KMS-11 (cell line): ENCODE results near the gene SMCHD1.
A peak's percentile ranks its signal among the peaks of the same experiment; 100 is the strongest.
"Not testable (repeated sequence)": the region's sequence is repeated elsewhere in the genome, so short reads cannot be mapped to it uniquely, and the experiment has no call there.

Source experiments
- H2AFZ ChIP-seq: fragments of 200-600 bp; sonication (generic); 2 replicates; pipeline ENCODE4 v1.6.1; 2016; ENCODE audit warnings: antibody characterized with exemption, mixed run types, low read depth
- H3K27ac ChIP-seq: fragments of 200-600 bp; sonication (generic); 2 replicates; pipeline ENCODE4 v1.6.1; 2016; ENCODE audit warnings: mild to moderate bottlenecking, mixed run types
- H3K27me3 ChIP-seq: fragments of 200-600 bp; sonication (generic); 2 replicates; pipeline ENCODE4 v1.6.1; 2017; ENCODE audit warnings: mild to moderate bottlenecking, low read depth, mixed run types, moderate library complexity; ENCODE audit not compliant: insufficient read depth
- H3K36me3 ChIP-seq: fragments of 200-600 bp; sonication (generic); 2 replicates; pipeline ENCODE4 v1.6.1; 2017; ENCODE audit warnings: mild to moderate bottlenecking, mixed run types; ENCODE audit not compliant: insufficient read depth
- H3K4me1 ChIP-seq: fragments of 200-600 bp; sonication (generic); 2 replicates; pipeline ENCODE4 v1.6.1; 2016; ENCODE audit warnings: mild to moderate bottlenecking, low read depth, mixed run types; ENCODE audit not compliant: poor library complexity, severe bottlenecking
- H3K4me2 ChIP-seq: fragments of 200-600 bp; sonication (generic); 2 replicates; pipeline ENCODE4 v1.7.0; 2016; ENCODE audit warnings: mild to moderate bottlenecking, mixed run types
- H3K4me3 ChIP-seq: fragments of 200-600 bp; sonication (generic); IDR thresholded peaks from 2 replicates; pipeline ENCODE4 v1.6.1; 2017; ENCODE audit warnings: low read depth, low read length, mixed read lengths; ENCODE audit not compliant: insufficient read depth
- H3K79me2 ChIP-seq: fragments of 200-600 bp; sonication (generic); 2 replicates; pipeline ENCODE4 v1.6.1; 2016; ENCODE audit warnings: low read depth, mixed run types; ENCODE audit not compliant: insufficient read depth
- H3K9ac ChIP-seq: fragments of 200-600 bp; sonication (generic); 2 replicates; pipeline ENCODE4 v1.6.1; 2016; ENCODE audit warnings: mild to moderate bottlenecking, mixed run types
- H4K20me1 ChIP-seq: fragments of 200-600 bp; sonication (generic); 2 replicates; pipeline ENCODE4 v1.6.1; 2016; ENCODE audit warnings: mild to moderate bottlenecking, mixed run types; ENCODE audit not compliant: insufficient read depth
- TF ChIP-seq, protein P1 (sequence below): fragments of 200-600 bp; sonication (generic); conservative IDR thresholded peaks from 2 replicates; pipeline ENCODE4 v1.6.1; 2017; ENCODE audit warnings: low read depth, mild to moderate bottlenecking, antibody characterized with exemption, low read length, moderate library complexity, mixed read lengths

The SMCHD1 gene

DNA sequence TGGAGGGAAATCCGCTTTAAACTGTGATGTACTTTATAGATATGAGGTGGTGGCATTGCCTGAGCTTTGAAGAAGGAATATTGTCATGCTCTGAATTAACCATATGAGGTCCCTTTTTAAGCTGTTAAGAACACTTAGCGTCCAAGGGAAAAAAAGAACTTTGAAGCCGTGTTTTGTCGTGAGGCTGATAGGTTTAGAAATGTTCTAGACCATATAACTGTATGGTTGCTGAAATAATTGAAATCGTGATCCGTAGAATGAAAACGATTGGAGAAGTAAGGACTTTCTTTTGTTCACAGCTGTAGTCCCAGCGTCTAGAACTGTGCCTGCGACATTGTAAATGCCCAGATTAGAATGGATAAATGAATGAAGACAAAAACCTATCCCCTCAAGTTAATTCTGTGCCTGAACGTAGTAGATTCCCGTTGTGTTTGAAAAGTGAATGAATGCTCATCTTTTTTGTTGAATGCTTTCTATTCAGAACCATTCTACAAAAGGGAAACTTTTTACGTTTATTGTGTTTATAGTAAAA, 1.5 kb downstream of the SMCHD1 start:
- Histone ChIP-seq H3K79me2 (peaks cover 58% of the 10 kb centered on the region), H4K20me1 (peaks cover 16% of the 10 kb centered on the region), H3K4me3 (peak overlapping the region; percentile 22), H3K4me1 (peaks cover 34% of the 10 kb centered on the region), H3K27ac (peak overlapping the region; percentile 89; the same call in 1 of the 2 replicates), H3K4me2 (peak overlapping the region; percentile 94), H3K36me3 (no peaks in the 10 kb centered on the region; the same call in 1 of the 2 replicates), H3K27me3 (no peaks in the 10 kb centered on the region), H2AFZ (no peak overlapping the region; the same call in 1 of the 2 replicates), H3K9ac (peak overlapping the region; percentile 96)
- TF ChIP-seq, protein P1, sequence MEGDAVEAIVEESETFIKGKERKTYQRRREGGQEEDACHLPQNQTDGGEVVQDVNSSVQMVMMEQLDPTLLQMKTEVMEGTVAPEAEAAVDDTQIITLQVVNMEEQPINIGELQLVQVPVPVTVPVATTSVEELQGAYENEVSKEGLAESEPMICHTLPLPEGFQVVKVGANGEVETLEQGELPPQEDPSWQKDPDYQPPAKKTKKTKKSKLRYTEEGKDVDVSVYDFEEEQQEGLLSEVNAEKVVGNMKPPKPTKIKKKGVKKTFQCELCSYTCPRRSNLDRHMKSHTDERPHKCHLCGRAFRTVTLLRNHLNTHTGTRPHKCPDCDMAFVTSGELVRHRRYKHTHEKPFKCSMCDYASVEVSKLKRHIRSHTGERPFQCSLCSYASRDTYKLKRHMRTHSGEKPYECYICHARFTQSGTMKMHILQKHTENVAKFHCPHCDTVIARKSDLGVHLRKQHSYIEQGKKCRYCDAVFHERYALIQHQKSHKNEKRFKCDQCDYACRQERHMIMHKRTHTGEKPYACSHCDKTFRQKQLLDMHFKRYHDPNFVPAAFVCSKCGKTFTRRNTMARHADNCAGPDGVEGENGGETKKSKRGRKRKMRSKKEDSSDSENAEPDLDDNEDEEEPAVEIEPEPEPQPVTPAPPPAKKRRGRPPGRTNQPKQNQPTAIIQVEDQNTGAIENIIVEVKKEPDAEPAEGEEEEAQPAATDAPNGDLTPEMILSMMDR = no peak

DNA sequence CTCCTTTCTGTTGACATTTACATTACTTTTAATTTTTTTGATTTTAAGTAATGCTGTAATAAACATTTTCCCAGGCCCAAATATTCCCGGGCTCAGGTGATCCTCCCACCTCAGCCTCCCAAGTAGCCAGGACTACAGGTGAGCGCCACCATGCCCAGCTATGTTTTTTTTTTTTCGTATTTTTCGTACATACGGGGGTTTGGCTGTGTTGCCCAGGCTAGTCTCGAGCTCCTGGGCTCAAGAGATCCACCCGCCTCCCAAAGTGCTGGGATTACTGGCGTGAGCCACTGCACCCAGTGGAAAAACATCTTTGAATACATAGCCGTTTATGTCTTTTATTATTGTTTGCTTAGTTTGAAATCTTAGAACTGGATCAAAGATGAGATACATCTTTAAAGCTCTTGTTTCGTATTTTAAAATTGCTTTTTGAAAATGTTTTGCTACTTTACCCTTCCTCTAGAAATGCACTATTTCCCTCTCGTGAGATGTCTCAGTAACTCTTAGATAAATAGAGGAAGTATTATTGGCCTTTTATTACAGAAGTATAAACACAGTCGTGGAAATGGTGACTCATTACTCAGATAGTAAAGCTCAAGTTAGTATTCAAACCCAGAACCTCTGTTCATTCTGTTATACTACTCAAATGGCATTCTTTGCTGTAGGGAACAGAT, 2.4 kb downstream of the SMCHD1 start:
- Histone ChIP-seq H3K4me2 (peak overlapping the region; percentile 94), H3K4me3 (no peak overlapping the region), H3K9ac (peak overlapping the region; percentile 96; the same call in 1 of the 2 replicates), H3K27ac (peak overlapping the region; percentile 89; the same call in 1 of the 2 replicates), H3K4me1 (peaks cover 34% of the 10 kb centered on the region), H3K27me3 (no peaks in the 10 kb centered on the region), H3K79me2 (peaks cover 66% of the 10 kb centered on the region), H3K36me3 (no peaks in the 10 kb centered on the region; the same call in 1 of the 2 replicates), H2AFZ (no peak overlapping the region), H4K20me1 (peaks cover 16% of the 10 kb centered on the region)
- TF ChIP-seq, protein P1 = no peak

DNA sequence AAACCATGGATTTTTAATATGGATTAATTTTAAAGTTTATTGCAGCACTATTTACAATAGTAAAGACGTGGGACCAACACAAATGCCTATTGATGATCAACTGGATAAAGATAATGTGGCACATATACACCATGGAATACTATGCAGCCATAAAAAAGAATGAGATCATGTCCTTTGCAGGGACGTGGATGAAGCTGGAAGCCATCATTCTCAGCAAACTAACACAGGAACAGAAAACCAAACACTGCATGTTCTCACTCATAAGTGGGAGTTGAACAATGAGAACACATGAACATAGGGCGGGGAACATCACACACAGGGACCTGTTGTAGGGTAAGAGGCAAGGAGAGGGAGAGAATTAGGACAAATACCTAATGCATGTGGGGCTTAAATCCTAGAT, 5.3 kb downstream of the SMCHD1 start:
- H3K4me2 ChIP-seq, H3K36me3 ChIP-seq, H3K4me3 ChIP-seq, H2AFZ ChIP-seq, H3K27me3 ChIP-seq, H3K9ac ChIP-seq, H3K27ac ChIP-seq: not testable (repeated sequence)
- Histone ChIP-seq H4K20me1 (peaks cover 16% of the 10 kb centered on the region), H3K4me1 (peaks cover 30% of the 10 kb centered on the region), H3K79me2 (peaks cover 95% of the 10 kb centered on the region)

DNA sequence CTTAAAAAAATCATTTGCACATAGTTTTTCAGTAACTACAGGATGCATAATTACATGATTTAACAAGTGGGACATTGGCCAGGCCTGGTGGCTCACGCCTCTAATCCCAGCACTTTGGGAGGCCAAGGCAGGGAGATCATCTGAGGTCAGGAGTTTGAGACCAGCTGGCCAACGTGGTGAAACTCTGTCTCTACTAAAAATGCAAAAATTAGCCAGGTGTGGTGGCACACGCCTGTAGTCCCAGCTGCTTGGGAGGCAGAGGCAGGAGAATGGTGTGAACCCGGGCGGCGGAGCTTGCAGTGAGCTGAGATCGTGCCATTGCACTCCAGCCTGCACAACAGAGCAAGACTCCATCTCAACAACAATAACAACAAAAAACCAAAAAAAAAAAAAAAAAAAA, 6.8 kb downstream of the SMCHD1 start:
- H3K4me2 ChIP-seq, H3K27ac ChIP-seq: not testable (repeated sequence)

DNA sequence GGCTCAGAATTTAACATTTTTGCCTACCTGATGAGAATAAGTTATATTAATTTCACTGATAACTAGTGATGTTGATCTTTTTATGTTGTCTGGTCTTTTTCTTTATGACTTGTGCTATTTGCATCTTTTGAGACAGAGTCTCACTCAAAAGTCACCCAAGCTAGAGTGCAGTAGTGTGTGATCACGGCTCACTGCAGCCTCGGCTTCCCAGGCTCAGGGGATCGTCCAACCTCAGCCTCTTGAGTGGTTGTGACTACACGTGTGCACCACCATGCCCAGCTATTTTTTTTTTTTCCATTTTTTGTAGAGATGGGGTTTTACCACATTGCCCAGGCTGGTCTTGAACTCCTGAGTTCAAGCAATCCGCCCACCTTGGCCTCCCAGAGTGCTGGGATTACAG, 7.5 kb downstream of the SMCHD1 start:
- peaks cover 84% of the 10 kb centered on the region for H3K79me2 ChIP-seq
- peaks cover 27% of the 10 kb centered on the region for H3K4me1 ChIP-seq
- TF ChIP-seq, protein P1 = no peak
- no peak overlapping the region for H3K4me2 ChIP-seq
- H4K20me1 ChIP-seq = peaks cover 8% of the 10 kb centered on the region; the same call in 1 of the 2 replicates
- H3K4me3 ChIP-seq = no peak overlapping the region
- no peak overlapping the region for H3K9ac ChIP-seq
- H3K36me3 ChIP-seq = no peaks in the 10 kb centered on the region; the same call in 1 of the 2 replicates
- H3K27me3 ChIP-seq = no peaks in the 10 kb centered on the region
- H3K27ac ChIP-seq = no peak overlapping the region
- no peak overlapping the region for H2AFZ ChIP-seq

More for the DNA sequence above, 6.8 kb downstream of the SMCHD1 start:
- H3K4me3 ChIP-seq, H3K9ac ChIP-seq, H3K27me3 ChIP-seq, H2AFZ ChIP-seq, H3K36me3 ChIP-seq: not testable (repeated sequence)
- H3K79me2 ChIP-seq = peaks cover 91% of the 10 kb centered on the region
- peaks cover 15% of the 10 kb centered on the region for H4K20me1 ChIP-seq
- H3K4me1 ChIP-seq = peaks cover 32% of the 10 kb centered on the region
